HCT116 (cell line): ENCODE measurements around the gene SLC27A5. TPM values are rescaled to one million over a fixed set of nuclear protein-coding genes. Genes with fewer than 3 reads are reported as not detected.

ENCODE experiments used
- ATAC-seq: fragments of 200-7000 bp; cut with Tn5 transposase; 2 replicates; pipeline ENCODE4 v1.9.1; 2020; ENCODE audit warnings: mild to moderate bottlenecking, moderate library complexity
- BruUV-seq: library from RNA; stranded (reverse); fragments of 400-500 nt; replicated peaks from 2 replicates; lab custom pipeline; 2021; lab: Mats Ljungman, UMichigan
- CTCF ChIA-PET: fragments of 300-600 bp; sonication (Branson Sonifier 250); formaldehyde crosslinking; loops from one replicate; lab custom pipeline; 2021; ENCODE audit warnings: antibody characterized with exemption; lab: Charles Lee
- POLR2A ChIA-PET: fragments of 300-600, 350-600 bp; sonication (Branson Sonifier 250); formaldehyde crosslinking; loops from one replicate; lab custom pipeline; 2021; ENCODE audit warnings: antibody characterized with exemption; lab: Charles Lee
- RAD21 ChIA-PET, 2 experiments: fragments of 300-600 bp; sonication (Branson Sonifier 250); formaldehyde crosslinking; loops; one replicate each; lab custom pipeline; 2023; ENCODE audit warnings: low total read pairs in 2 of 2; ENCODE audit not compliant: uncharacterized antibody in 2 of 2, unreplicated experiment in 2 of 2, low non-redundant PET in 1 of 2; lab: Charles Lee
- DNase-seq: peaks from one replicate; pipeline ENCODE4 v3.0.0-alpha.2; 2010; ENCODE audit warnings: low read depth, low spot score
- H2AFZ ChIP-seq: fragments of 200-600 bp; shearing (Covaris generic), sonication (generic); 2 replicates; pipeline ENCODE4 v1.6.1; 2017; ENCODE audit warnings: low read depth, mixed run types, mixed read lengths, antibody characterized with exemption, low read length; ENCODE audit not compliant: poor library complexity, severe bottlenecking
- H3K27ac ChIP-seq: 2 replicates; pipeline ENCODE4 v1.5.1; 2012; ENCODE audit warnings: low read depth, low read length
- H3K27me3 ChIP-seq: fragments of 200-600 bp; sonication (generic); 2 replicates; pipeline ENCODE4 v1.6.1; 2016; ENCODE audit warnings: mixed run types, low read length, mixed read lengths; ENCODE audit not compliant: insufficient read depth
- H3K36me3 ChIP-seq, 2 experiments: fragments of 200-500 bp in 1 of 2; fragments of 200-600 bp in 1 of 2; sonication (Bioruptor generic) in 1 of 2; sonication (generic) in 1 of 2; 2 replicates each; pipeline versions ENCODE4 v1.5.1 to v1.6.1; 2014 to 2016; ENCODE audit warnings: low read length in 2 of 2, inconsistent platforms in 1 of 2, mixed read lengths in 1 of 2, mixed run types in 1 of 2; ENCODE audit not compliant: insufficient read depth in 2 of 2, control insufficient read depth in 1 of 2
- H3K4me1 ChIP-seq, 2 experiments: fragments of 200-600 bp in 1 of 2; sonication (generic) in 1 of 2; 2 replicates each; pipeline versions ENCODE4 v1.5.1 to v1.6.1; 2012 to 2017; ENCODE audit warnings: low read length in 2 of 2, inconsistent platforms in 1 of 2, mild to moderate bottlenecking in 1 of 2, mixed read lengths in 1 of 2, mixed run types in 1 of 2, moderate library complexity in 1 of 2; ENCODE audit not compliant: insufficient read depth in 2 of 2, control insufficient read depth in 1 of 2
- H3K4me2 ChIP-seq: fragments of 200-600 bp; sonication (generic); 2 replicates; pipeline ENCODE4 v1.6.1; 2017; ENCODE audit warnings: mixed run types, low read length, mixed read lengths
- H3K4me3 ChIP-seq, 2 experiments: fragments of 200-600 bp in 1 of 2; sonication (generic) in 1 of 2; replicated peaks in 1 of 2; 2 replicates each; pipeline ENCODE4 v1.5.1; 2011 to 2016; ENCODE audit warnings: low read length in 2 of 2, control low read depth in 1 of 2, low read depth in 1 of 2, mild to moderate bottlenecking in 1 of 2, mixed read lengths in 1 of 2, mixed run types in 1 of 2
- H3K79me2 ChIP-seq: fragments of 200-600 bp; sonication (generic); 2 replicates; pipeline ENCODE4 v1.6.1; 2017; ENCODE audit warnings: mild to moderate bottlenecking, mixed run types, low read length, moderate library complexity, mixed read lengths; ENCODE audit not compliant: insufficient read depth
- H3K9ac ChIP-seq: fragments of 200-600 bp; sonication (generic); 2 replicates; pipeline ENCODE4 v1.6.1; 2016; ENCODE audit warnings: low read length, mixed read lengths
- H3K9me2 ChIP-seq: fragments of 200-600 bp; sonication (generic), shearing (Covaris generic); 2 replicates; pipeline ENCODE4 v1.6.1; 2017; ENCODE audit warnings: mixed run types, mild to moderate bottlenecking, moderate library complexity; ENCODE audit not compliant: insufficient read depth
- H3K9me3 ChIP-seq, 2 experiments: fragments of 200-500 bp in 1 of 2; fragments of 200-600 bp in 1 of 2; sonication (Bioruptor generic) in 1 of 2; sonication (generic) in 1 of 2; 2 replicates each; pipeline ENCODE4 v1.6.1; 2014 to 2017; ENCODE audit warnings: low read length in 2 of 2, mixed read lengths in 2 of 2, inconsistent platforms in 1 of 2, low read depth in 1 of 2, mild to moderate bottlenecking in 1 of 2, mixed run types in 1 of 2, moderate library complexity in 1 of 2; ENCODE audit not compliant: control insufficient read depth in 1 of 2, insufficient read depth in 1 of 2
- H4K20me1 ChIP-seq: fragments of 200-600 bp; sonication (generic), shearing (Covaris generic); 2 replicates; pipeline ENCODE4 v1.6.1; 2017; ENCODE audit warnings: mixed run types, mild to moderate bottlenecking, moderate library complexity; ENCODE audit not compliant: insufficient read depth
- CBX3 ChIP-seq: IDR thresholded peaks from 2 replicates; pipeline ENCODE4 v1.6.1; 2012; ENCODE audit warnings: low read depth
- CEBPB ChIP-seq: IDR thresholded peaks from 2 replicates; pipeline ENCODE4 v1.6.1; 2012; ENCODE audit warnings: low read depth
- CTCF ChIP-seq, 3 experiments: fragments of 200-600 bp in 1 of 3; sonication (generic) in 1 of 3; IDR thresholded peaks in 2 of 3; conservative IDR thresholded peaks in 1 of 3; 2 replicates each; pipeline ENCODE4 v1.5.1; 2012 to 2017; ENCODE audit warnings: low read depth in 2 of 3, low read length in 2 of 3, antibody characterized with exemption in 1 of 3, borderline replicate concordance in 1 of 3, control low read depth in 1 of 3, mild to moderate bottlenecking in 1 of 3, mixed read lengths in 1 of 3, mixed run types in 1 of 3, moderate library complexity in 1 of 3; ENCODE audit not compliant: insufficient read depth in 1 of 3
- JUND ChIP-seq: IDR thresholded peaks from 2 replicates; pipeline ENCODE4 v1.6.1; 2012
- MAX ChIP-seq: IDR thresholded peaks from 2 replicates; pipeline ENCODE4 v1.6.1; 2012
- POLR2A ChIP-seq: IDR thresholded peaks from 2 replicates; pipeline ENCODE4 v1.7.0; 2011; ENCODE audit warnings: borderline replicate concordance; ENCODE audit not compliant: insufficient read depth, insufficient read length; ENCODE audit errors: extremely low read depth
- POLR2AphosphoS5 ChIP-seq: IDR thresholded peaks from 2 replicates; pipeline ENCODE4 v1.6.1; 2011; ENCODE audit warnings: mild to moderate bottlenecking, low read depth, low read length, moderate library complexity
- RAD21 ChIP-seq: IDR thresholded peaks from 2 replicates; pipeline ENCODE4 v1.6.1; 2012; ENCODE audit warnings: low read depth, mild to moderate bottlenecking
- SIN3A ChIP-seq: IDR thresholded peaks from 2 replicates; pipeline ENCODE4 v1.6.1; 2012; ENCODE audit warnings: low read depth
- SP1 ChIP-seq: IDR thresholded peaks from 2 replicates; pipeline ENCODE4 v1.6.1; 2012; ENCODE audit warnings: low read depth
- TCF7L2 ChIP-seq: IDR thresholded peaks from 2 replicates; pipeline ENCODE4 v1.7.0; 2011; ENCODE audit warnings: borderline replicate concordance, inconsistent platforms; ENCODE audit not compliant: insufficient read depth, insufficient read length; ENCODE audit errors: extremely low read depth
- YY1 ChIP-seq: IDR thresholded peaks from 2 replicates; pipeline ENCODE4 v1.6.1; 2011; ENCODE audit warnings: low read length, low read depth, moderate library complexity, mild to moderate bottlenecking; ENCODE audit not compliant: insufficient replicate concordance; ENCODE audit errors: extremely low read depth
- ZFX ChIP-seq: fragments of 450-650 bp; IDR thresholded peaks from 2 replicates; pipeline ENCODE4 v1.6.1; 2017
- intact Hi-C: fragments of 100-400 bp; cut with micrococcal nuclease; formaldehyde crosslinking; loops from 2 replicates; pipeline ENCODE4 v1.10.0; 2022
- total RNA-seq: library from RNA; stranded (reverse); gene quantifications from one replicate; pipeline ENCODE4 v1.2.1, GENCODE V29; 2021; ENCODE audit not compliant: unreplicated experiment
- TF ChIP-seq, protein P1 (sequence below): IDR thresholded peaks from 2 replicates; pipeline ENCODE4 v1.6.1; 2012; ENCODE audit warnings: low read depth

The SLC27A5 gene
- total RNA-seq, 1 experiment from 2014 or later, result 27.1 TPM

DNA sequence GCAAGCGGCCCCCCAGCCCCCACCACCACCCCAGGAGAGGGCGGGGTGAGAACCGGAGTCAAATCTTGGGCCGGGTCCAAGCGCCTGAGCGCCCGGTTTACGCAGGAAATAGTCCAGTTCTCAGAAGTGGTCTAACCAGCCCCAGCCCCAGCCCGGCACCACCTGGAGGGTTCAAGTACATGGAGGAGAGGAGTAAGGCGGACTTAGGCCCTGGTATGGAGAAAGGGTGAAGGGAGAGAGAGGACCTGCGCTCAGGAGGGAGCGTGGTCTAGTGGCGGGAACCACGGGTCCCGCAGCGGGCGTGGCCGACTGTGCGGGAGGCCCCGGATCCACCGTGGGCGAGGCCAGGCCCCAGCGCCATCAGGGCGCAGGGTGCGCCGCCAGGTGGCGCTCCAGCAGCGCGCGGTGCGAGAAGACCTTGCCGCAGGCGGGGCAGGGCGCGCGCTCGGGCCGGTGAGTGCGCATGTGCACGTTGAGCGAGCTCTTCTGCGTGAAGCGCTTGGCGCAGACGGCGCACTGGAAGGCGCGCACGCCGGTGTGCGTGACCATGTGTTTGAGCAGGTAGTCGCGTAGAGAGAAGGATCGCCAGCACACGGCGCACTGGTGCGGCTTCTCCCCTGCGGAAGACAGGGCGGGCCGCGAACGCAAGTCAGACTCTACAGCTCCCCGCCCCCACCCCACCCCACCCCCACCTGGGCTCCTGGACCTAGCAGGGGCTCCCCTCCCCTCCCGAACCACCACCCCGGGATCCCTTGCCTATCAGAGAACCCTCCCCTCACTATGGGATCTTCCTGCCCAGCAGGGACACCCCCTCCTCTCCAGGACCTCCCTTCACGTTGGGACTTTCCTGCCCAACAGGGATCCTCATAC is 2.1 kb upstream of the SLC27A5 start:
- peak overlapping the region; percentile 95 for H3K9ac ChIP-seq
- POLR2A ChIA-PET, result interaction anchor here (0.8 to 2.1 kb wide), 12 partner anchors 14 to 286 kb away, joined by 3 to 12 read pairs (median 6); partner anchors contain the start of genes CHMP2A, TRIM28, ZNF446 and ZNF497
- no peak for TF ChIP-seq JUND
- TF ChIP-seq CEBPB, result no peak
- TF ChIP-seq SIN3A, result peak; percentile 65
- TF ChIP-seq POLR2A, result peak; percentile 77
- TF ChIP-seq CTCF (IDR thresholded peaks at IDR 0.05 in 2 of 3, conservative IDR thresholded peaks at IDR 0.05 in 1 of 3; ENCODE audit: borderline replicate concordance in 1 of 3, insufficient read depth in 1 of 3, low read depth in 2 of 3, low read length in 2 of 3), result peak; percentile 58 to 94 (median 84)
- TF ChIP-seq ZFX, result peak; percentile 69; the same call in 1 of the 2 replicates
- TF ChIP-seq POLR2AphosphoS5, result peak; percentile 96
- TF ChIP-seq SP1, result peak; percentile 59
- peak; percentile 96 for TF ChIP-seq MAX
- TF ChIP-seq RAD21, result peak; percentile 73
- peak; percentile 51 for TF ChIP-seq TCF7L2
- TF ChIP-seq, protein P1, sequence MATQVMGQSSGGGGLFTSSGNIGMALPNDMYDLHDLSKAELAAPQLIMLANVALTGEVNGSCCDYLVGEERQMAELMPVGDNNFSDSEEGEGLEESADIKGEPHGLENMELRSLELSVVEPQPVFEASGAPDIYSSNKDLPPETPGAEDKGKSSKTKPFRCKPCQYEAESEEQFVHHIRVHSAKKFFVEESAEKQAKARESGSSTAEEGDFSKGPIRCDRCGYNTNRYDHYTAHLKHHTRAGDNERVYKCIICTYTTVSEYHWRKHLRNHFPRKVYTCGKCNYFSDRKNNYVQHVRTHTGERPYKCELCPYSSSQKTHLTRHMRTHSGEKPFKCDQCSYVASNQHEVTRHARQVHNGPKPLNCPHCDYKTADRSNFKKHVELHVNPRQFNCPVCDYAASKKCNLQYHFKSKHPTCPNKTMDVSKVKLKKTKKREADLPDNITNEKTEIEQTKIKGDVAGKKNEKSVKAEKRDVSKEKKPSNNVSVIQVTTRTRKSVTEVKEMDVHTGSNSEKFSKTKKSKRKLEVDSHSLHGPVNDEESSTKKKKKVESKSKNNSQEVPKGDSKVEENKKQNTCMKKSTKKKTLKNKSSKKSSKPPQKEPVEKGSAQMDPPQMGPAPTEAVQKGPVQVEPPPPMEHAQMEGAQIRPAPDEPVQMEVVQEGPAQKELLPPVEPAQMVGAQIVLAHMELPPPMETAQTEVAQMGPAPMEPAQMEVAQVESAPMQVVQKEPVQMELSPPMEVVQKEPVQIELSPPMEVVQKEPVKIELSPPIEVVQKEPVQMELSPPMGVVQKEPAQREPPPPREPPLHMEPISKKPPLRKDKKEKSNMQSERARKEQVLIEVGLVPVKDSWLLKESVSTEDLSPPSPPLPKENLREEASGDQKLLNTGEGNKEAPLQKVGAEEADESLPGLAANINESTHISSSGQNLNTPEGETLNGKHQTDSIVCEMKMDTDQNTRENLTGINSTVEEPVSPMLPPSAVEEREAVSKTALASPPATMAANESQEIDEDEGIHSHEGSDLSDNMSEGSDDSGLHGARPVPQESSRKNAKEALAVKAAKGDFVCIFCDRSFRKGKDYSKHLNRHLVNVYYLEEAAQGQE, result no peak
- TF ChIP-seq YY1, result peak; percentile 67
- peak; percentile 87 for TF ChIP-seq CBX3

More for the DNA sequence above, 2.1 kb upstream of the SLC27A5 start:
- DNase-seq, result peak; percentile 86
- peak overlapping the region; percentile 80 for H3K27ac ChIP-seq
- no TSS peak for BruUV-seq
- ChIA-PET RAD21 (interaction anchor here in 1 of 2 experiments (0.5 to 1.0 kb wide), 3 partner anchors 41 to 295 kb away, joined by 3 to 10 read pairs (median 4); partner anchors contain the start of gene CHMP2A), CTCF (interaction anchor here (0.6 to 1.6 kb wide), 11 partner anchors 8 to 1194 kb away, joined by 3 to 11 read pairs (median 5); partner anchors contain the start of genes TRIM28, ZNF497 and ZNF543)
- no peaks in the 10 kb centered on the region for H3K9me3 ChIP-seq
- H3K4me1 ChIP-seq, result peaks cover 11 to 32% of the 10 kb centered on the region in 2 experiments
- H2AFZ ChIP-seq, result no peak overlapping the region
- peaks cover 2 to 17% of the 10 kb centered on the region in 2 experiments; a peak in 2 of 4 replicates for H3K36me3 ChIP-seq
- ATAC-seq, result peak; percentile 85
- no peaks in the 10 kb centered on the region for H3K9me2 ChIP-seq
- no peaks in the 10 kb centered on the region for H4K20me1 ChIP-seq
- H3K4me3 ChIP-seq, result peak overlapping the region; percentile 78 to 91
- peak overlapping the region; percentile 98 for H3K4me2 ChIP-seq
- H3K79me2 ChIP-seq, result peaks cover 50% of the 10 kb centered on the region
- intact Hi-C loops, result no loop called here
- H3K27me3 ChIP-seq, result no peaks in the 10 kb centered on the region
